HCT116 (cell line): ENCODE results near the gene OR2Y1. TPM values are rescaled to one million over a fixed set of nuclear protein-coding genes. Genes with fewer than 3 reads are reported as not detected.

Source experiments
- ATAC-seq: fragments of 200-7000 bp; cut with Tn5 transposase; 2 replicates; pipeline ENCODE4 v1.9.1; 2020; ENCODE audit warnings: mild to moderate bottlenecking, moderate library complexity
- BruUV-seq: library from RNA; stranded (reverse); fragments of 400-500 nt; replicated peaks from 2 replicates; lab custom pipeline; 2021; lab: Mats Ljungman, UMichigan
- CTCF ChIA-PET: fragments of 300-600 bp; sonication (Branson Sonifier 250); formaldehyde crosslinking; loops from one replicate; lab custom pipeline; 2021; ENCODE audit warnings: antibody characterized with exemption; lab: Charles Lee
- POLR2A ChIA-PET: fragments of 300-600, 350-600 bp; sonication (Branson Sonifier 250); formaldehyde crosslinking; loops from one replicate; lab custom pipeline; 2021; ENCODE audit warnings: antibody characterized with exemption; lab: Charles Lee
- RAD21 ChIA-PET, 2 experiments: fragments of 300-600 bp; sonication (Branson Sonifier 250); formaldehyde crosslinking; loops; one replicate each; lab custom pipeline; 2023; ENCODE audit warnings: low total read pairs in 2 of 2; ENCODE audit not compliant: uncharacterized antibody in 2 of 2, unreplicated experiment in 2 of 2, low non-redundant PET in 1 of 2; lab: Charles Lee
- DNase-seq: peaks from one replicate; pipeline ENCODE4 v3.0.0-alpha.2; 2010; ENCODE audit warnings: low read depth, low spot score
- H2AFZ ChIP-seq: fragments of 200-600 bp; shearing (Covaris generic), sonication (generic); 2 replicates; pipeline ENCODE4 v1.6.1; 2017; ENCODE audit warnings: low read depth, mixed run types, mixed read lengths, antibody characterized with exemption, low read length; ENCODE audit not compliant: poor library complexity, severe bottlenecking
- H3K27ac ChIP-seq: 2 replicates; pipeline ENCODE4 v1.5.1; 2012; ENCODE audit warnings: low read depth, low read length
- H3K27me3 ChIP-seq: fragments of 200-600 bp; sonication (generic); 2 replicates; pipeline ENCODE4 v1.6.1; 2016; ENCODE audit warnings: mixed run types, low read length, mixed read lengths; ENCODE audit not compliant: insufficient read depth
- H3K36me3 ChIP-seq, 2 experiments: fragments of 200-500 bp in 1 of 2; fragments of 200-600 bp in 1 of 2; sonication (Bioruptor generic) in 1 of 2; sonication (generic) in 1 of 2; 2 replicates each; pipeline versions ENCODE4 v1.5.1 to v1.6.1; 2014 to 2016; ENCODE audit warnings: low read length in 2 of 2, inconsistent platforms in 1 of 2, mixed read lengths in 1 of 2, mixed run types in 1 of 2; ENCODE audit not compliant: insufficient read depth in 2 of 2, control insufficient read depth in 1 of 2
- H3K4me1 ChIP-seq, 2 experiments: fragments of 200-600 bp in 1 of 2; sonication (generic) in 1 of 2; 2 replicates each; pipeline versions ENCODE4 v1.5.1 to v1.6.1; 2012 to 2017; ENCODE audit warnings: low read length in 2 of 2, inconsistent platforms in 1 of 2, mild to moderate bottlenecking in 1 of 2, mixed read lengths in 1 of 2, mixed run types in 1 of 2, moderate library complexity in 1 of 2; ENCODE audit not compliant: insufficient read depth in 2 of 2, control insufficient read depth in 1 of 2
- H3K4me2 ChIP-seq: fragments of 200-600 bp; sonication (generic); 2 replicates; pipeline ENCODE4 v1.6.1; 2017; ENCODE audit warnings: mixed run types, low read length, mixed read lengths
- H3K4me3 ChIP-seq, 2 experiments: fragments of 200-600 bp in 1 of 2; sonication (generic) in 1 of 2; replicated peaks in 1 of 2; 2 replicates each; pipeline ENCODE4 v1.5.1; 2011 to 2016; ENCODE audit warnings: low read length in 2 of 2, control low read depth in 1 of 2, low read depth in 1 of 2, mild to moderate bottlenecking in 1 of 2, mixed read lengths in 1 of 2, mixed run types in 1 of 2
- H3K79me2 ChIP-seq: fragments of 200-600 bp; sonication (generic); 2 replicates; pipeline ENCODE4 v1.6.1; 2017; ENCODE audit warnings: mild to moderate bottlenecking, mixed run types, low read length, moderate library complexity, mixed read lengths; ENCODE audit not compliant: insufficient read depth
- H3K9ac ChIP-seq: fragments of 200-600 bp; sonication (generic); 2 replicates; pipeline ENCODE4 v1.6.1; 2016; ENCODE audit warnings: low read length, mixed read lengths
- H3K9me2 ChIP-seq: fragments of 200-600 bp; sonication (generic), shearing (Covaris generic); 2 replicates; pipeline ENCODE4 v1.6.1; 2017; ENCODE audit warnings: mixed run types, mild to moderate bottlenecking, moderate library complexity; ENCODE audit not compliant: insufficient read depth
- H3K9me3 ChIP-seq, 2 experiments: fragments of 200-500 bp in 1 of 2; fragments of 200-600 bp in 1 of 2; sonication (Bioruptor generic) in 1 of 2; sonication (generic) in 1 of 2; 2 replicates each; pipeline ENCODE4 v1.6.1; 2014 to 2017; ENCODE audit warnings: low read length in 2 of 2, mixed read lengths in 2 of 2, inconsistent platforms in 1 of 2, low read depth in 1 of 2, mild to moderate bottlenecking in 1 of 2, mixed run types in 1 of 2, moderate library complexity in 1 of 2; ENCODE audit not compliant: control insufficient read depth in 1 of 2, insufficient read depth in 1 of 2
- H4K20me1 ChIP-seq: fragments of 200-600 bp; sonication (generic), shearing (Covaris generic); 2 replicates; pipeline ENCODE4 v1.6.1; 2017; ENCODE audit warnings: mixed run types, mild to moderate bottlenecking, moderate library complexity; ENCODE audit not compliant: insufficient read depth
- ATF3 ChIP-seq: IDR thresholded peaks from 2 replicates; pipeline ENCODE4 v1.6.1; 2012
- CEBPB ChIP-seq: IDR thresholded peaks from 2 replicates; pipeline ENCODE4 v1.6.1; 2012; ENCODE audit warnings: low read depth
- EGR1 ChIP-seq: IDR thresholded peaks from 2 replicates; pipeline ENCODE4 v1.6.1; 2012; ENCODE audit warnings: low read depth
- EZH2phosphoT487 ChIP-seq: fragments of 200-600 bp; IDR thresholded peaks from 2 replicates; pipeline ENCODE4 v1.6.1; 2018; ENCODE audit warnings: antibody characterized with exemption, borderline replicate concordance
- JUND ChIP-seq: IDR thresholded peaks from 2 replicates; pipeline ENCODE4 v1.6.1; 2012
- POLR2A ChIP-seq: IDR thresholded peaks from 2 replicates; pipeline ENCODE4 v1.7.0; 2011; ENCODE audit warnings: borderline replicate concordance; ENCODE audit not compliant: insufficient read depth, insufficient read length; ENCODE audit errors: extremely low read depth
- POLR2AphosphoS5 ChIP-seq: IDR thresholded peaks from 2 replicates; pipeline ENCODE4 v1.6.1; 2011; ENCODE audit warnings: mild to moderate bottlenecking, low read depth, low read length, moderate library complexity
- SP1 ChIP-seq: IDR thresholded peaks from 2 replicates; pipeline ENCODE4 v1.6.1; 2012; ENCODE audit warnings: low read depth
- SRF ChIP-seq: IDR thresholded peaks from 2 replicates; pipeline ENCODE4 v1.6.1; 2012; ENCODE audit warnings: low read depth
- YY1 ChIP-seq: IDR thresholded peaks from 2 replicates; pipeline ENCODE4 v1.6.1; 2011; ENCODE audit warnings: low read length, low read depth, moderate library complexity, mild to moderate bottlenecking; ENCODE audit not compliant: insufficient replicate concordance; ENCODE audit errors: extremely low read depth
- ZBTB33 ChIP-seq: IDR thresholded peaks from 2 replicates; pipeline ENCODE4 v1.6.1; 2011; ENCODE audit warnings: mild to moderate bottlenecking, low read length, moderate library complexity; ENCODE audit not compliant: insufficient replicate concordance; ENCODE audit errors: extremely low read depth
- intact Hi-C: fragments of 100-400 bp; cut with micrococcal nuclease; formaldehyde crosslinking; loops from 2 replicates; pipeline ENCODE4 v1.10.0; 2022
- total RNA-seq: library from RNA; stranded (reverse); gene quantifications from one replicate; pipeline ENCODE4 v1.2.1, GENCODE V29; 2021; ENCODE audit not compliant: unreplicated experiment
- TF ChIP-seq, protein P1 (sequence below), 3 experiments: fragments of 200-600 bp in 1 of 3; sonication (generic) in 1 of 3; IDR thresholded peaks in 2 of 3; conservative IDR thresholded peaks in 1 of 3; 2 replicates each; pipeline ENCODE4 v1.5.1; 2012 to 2017; ENCODE audit warnings: low read depth in 2 of 3, low read length in 2 of 3, antibody characterized with exemption in 1 of 3, borderline replicate concordance in 1 of 3, control low read depth in 1 of 3, mild to moderate bottlenecking in 1 of 3, mixed read lengths in 1 of 3, mixed run types in 1 of 3, moderate library complexity in 1 of 3; ENCODE audit not compliant: insufficient read depth in 1 of 3
- TF ChIP-seq, protein P2 (sequence below): IDR thresholded peaks from 2 replicates; pipeline ENCODE4 v1.6.1; 2012; ENCODE audit warnings: low read depth

OR2Y1 gene
- total RNA-seq, 1 experiment from 2014 or later: not detected

DNA sequence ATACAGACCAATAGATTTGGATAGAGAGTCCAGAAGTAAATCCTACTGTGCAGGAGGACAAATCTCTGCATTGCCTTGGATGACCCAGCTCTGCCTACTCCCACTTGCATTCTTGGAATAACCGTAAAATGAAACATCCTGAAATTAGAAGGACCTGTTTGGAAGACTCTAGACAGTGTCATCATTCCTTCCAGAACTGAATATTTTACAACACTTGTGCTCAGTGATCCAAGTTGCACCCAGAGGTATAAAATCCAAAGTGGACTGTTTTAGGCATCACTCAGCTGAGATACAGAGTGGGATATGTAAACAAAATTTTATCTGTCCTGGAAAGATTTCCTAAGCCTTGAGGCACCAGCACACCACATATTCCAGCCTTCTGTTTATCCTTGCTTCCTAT lies 43.7 kb downstream of the OR2Y1 start:
- BruUV-seq: no TSS peak
- no peaks in the 10 kb centered on the region for H4K20me1 ChIP-seq
- no peaks in the 10 kb centered on the region for H3K9me3 ChIP-seq
- no peak overlapping the region for H3K9ac ChIP-seq
- TF ChIP-seq SP1: no peak
- TF ChIP-seq JUND: no peak
- no peak for TF ChIP-seq YY1
- no peak for TF ChIP-seq EZH2phosphoT487
- no peak for TF ChIP-seq ZBTB33
- TF ChIP-seq, protein P1, sequence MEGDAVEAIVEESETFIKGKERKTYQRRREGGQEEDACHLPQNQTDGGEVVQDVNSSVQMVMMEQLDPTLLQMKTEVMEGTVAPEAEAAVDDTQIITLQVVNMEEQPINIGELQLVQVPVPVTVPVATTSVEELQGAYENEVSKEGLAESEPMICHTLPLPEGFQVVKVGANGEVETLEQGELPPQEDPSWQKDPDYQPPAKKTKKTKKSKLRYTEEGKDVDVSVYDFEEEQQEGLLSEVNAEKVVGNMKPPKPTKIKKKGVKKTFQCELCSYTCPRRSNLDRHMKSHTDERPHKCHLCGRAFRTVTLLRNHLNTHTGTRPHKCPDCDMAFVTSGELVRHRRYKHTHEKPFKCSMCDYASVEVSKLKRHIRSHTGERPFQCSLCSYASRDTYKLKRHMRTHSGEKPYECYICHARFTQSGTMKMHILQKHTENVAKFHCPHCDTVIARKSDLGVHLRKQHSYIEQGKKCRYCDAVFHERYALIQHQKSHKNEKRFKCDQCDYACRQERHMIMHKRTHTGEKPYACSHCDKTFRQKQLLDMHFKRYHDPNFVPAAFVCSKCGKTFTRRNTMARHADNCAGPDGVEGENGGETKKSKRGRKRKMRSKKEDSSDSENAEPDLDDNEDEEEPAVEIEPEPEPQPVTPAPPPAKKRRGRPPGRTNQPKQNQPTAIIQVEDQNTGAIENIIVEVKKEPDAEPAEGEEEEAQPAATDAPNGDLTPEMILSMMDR (IDR thresholded peaks at IDR 0.05 in 2 of 3, conservative IDR thresholded peaks at IDR 0.05 in 1 of 3; ENCODE audit: borderline replicate concordance in 1 of 3, insufficient read depth in 1 of 3, low read depth in 2 of 3, low read length in 2 of 3): no peak
- TF ChIP-seq SRF: no peak
- TF ChIP-seq CEBPB: no peak
- no peak for TF ChIP-seq EGR1
- TF ChIP-seq, protein P2, sequence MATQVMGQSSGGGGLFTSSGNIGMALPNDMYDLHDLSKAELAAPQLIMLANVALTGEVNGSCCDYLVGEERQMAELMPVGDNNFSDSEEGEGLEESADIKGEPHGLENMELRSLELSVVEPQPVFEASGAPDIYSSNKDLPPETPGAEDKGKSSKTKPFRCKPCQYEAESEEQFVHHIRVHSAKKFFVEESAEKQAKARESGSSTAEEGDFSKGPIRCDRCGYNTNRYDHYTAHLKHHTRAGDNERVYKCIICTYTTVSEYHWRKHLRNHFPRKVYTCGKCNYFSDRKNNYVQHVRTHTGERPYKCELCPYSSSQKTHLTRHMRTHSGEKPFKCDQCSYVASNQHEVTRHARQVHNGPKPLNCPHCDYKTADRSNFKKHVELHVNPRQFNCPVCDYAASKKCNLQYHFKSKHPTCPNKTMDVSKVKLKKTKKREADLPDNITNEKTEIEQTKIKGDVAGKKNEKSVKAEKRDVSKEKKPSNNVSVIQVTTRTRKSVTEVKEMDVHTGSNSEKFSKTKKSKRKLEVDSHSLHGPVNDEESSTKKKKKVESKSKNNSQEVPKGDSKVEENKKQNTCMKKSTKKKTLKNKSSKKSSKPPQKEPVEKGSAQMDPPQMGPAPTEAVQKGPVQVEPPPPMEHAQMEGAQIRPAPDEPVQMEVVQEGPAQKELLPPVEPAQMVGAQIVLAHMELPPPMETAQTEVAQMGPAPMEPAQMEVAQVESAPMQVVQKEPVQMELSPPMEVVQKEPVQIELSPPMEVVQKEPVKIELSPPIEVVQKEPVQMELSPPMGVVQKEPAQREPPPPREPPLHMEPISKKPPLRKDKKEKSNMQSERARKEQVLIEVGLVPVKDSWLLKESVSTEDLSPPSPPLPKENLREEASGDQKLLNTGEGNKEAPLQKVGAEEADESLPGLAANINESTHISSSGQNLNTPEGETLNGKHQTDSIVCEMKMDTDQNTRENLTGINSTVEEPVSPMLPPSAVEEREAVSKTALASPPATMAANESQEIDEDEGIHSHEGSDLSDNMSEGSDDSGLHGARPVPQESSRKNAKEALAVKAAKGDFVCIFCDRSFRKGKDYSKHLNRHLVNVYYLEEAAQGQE: no peak
- no peak for TF ChIP-seq ATF3
- no peak for TF ChIP-seq POLR2AphosphoS5
- TF ChIP-seq POLR2A: no peak
- no peak overlapping the region for H2AFZ ChIP-seq
- ATAC-seq: no peak
- H3K4me3 ChIP-seq: no peak overlapping the region
- ChIA-PET RAD21 (no interaction called here), POLR2A (no interaction called here), CTCF (no interaction called here)
- H3K4me1 ChIP-seq: no peaks in the 10 kb centered on the region
- no peaks in the 10 kb centered on the region for H3K9me2 ChIP-seq
- no peak for DNase-seq
- no peak overlapping the region for H3K4me2 ChIP-seq
- H3K27ac ChIP-seq: no peak overlapping the region
- no peaks in the 10 kb centered on the region for H3K79me2 ChIP-seq
- 0 out of 2 replicates have a peak, but pooled peaks cover 10% of the 10 kb centered on the region for H3K27me3 ChIP-seq
- no peaks in the 10 kb centered on the region for H3K36me3 ChIP-seq
- intact Hi-C loops: no loop called here
